GM12892 (cell line): Measurements from ENCODE around the gene SLC45A1.

ENCODE experiments used
- DNase-seq: peaks from one replicate; pipeline ENCODE4 v3.0.0; 2011; ENCODE audit not compliant: insufficient read length
- FAIRE-seq: peaks from 2 replicates; lab custom pipeline; 2011; peaks lifted over from hg19 to GRCh38; lab: Jason Lieb, UNC
- POLR2A ChIP-seq: IDR thresholded peaks from 2 replicates; pipeline ENCODE4 v1.6.1; 2011; ENCODE audit warnings: low read depth, low read length, control low read depth
- POLR2AphosphoS5 ChIP-seq: IDR thresholded peaks from 2 replicates; pipeline ENCODE4 v1.6.1; 2011; ENCODE audit warnings: low read depth, low read length, control low read depth
- TAF1 ChIP-seq: IDR thresholded peaks from 2 replicates; pipeline ENCODE4 v1.6.1; 2011; ENCODE audit warnings: low read depth, mild to moderate bottlenecking, control low read depth, low read length, borderline replicate concordance

The SLC45A1 gene

GRCh38 chr1:8390707-8391106 lies 72.8 kb downstream of the SLC45A1 start:
- TF ChIP-seq POLR2A (no peak), TAF1 (no peak), POLR2AphosphoS5 (no peak)
- DNase-seq, result no peak
- no peak for FAIRE-seq

DNA sequence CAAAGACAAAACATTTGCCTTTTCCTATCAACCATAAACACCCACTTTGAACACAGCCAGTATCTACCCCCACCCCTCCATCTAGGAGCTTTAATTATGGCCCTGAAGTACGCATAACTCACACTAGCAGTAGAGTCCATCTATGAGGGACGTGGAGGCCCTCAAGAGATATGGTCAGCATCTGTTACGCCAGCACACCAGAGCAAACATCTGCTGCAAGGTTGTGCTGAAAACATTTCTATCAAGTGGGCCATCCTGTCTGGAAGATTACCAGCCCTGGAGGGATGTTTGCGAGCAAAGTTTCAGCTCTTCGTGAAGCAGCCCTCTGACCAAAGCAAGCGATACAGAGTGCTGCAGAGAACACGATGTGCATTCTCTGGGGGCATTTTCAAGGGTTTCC lies 74.6 kb downstream of the SLC45A1 start:
- FAIRE-seq, result no peak
- TF ChIP-seq POLR2A, result no peak
- TF ChIP-seq TAF1, result no peak
- no peak for TF ChIP-seq POLR2AphosphoS5
- DNase-seq, result no peak
